HG03432 (cell line): ENCODE data around the gene SMCP.
A peak's percentile ranks its signal among the peaks of the same experiment; 100 is the strongest.

ENCODE experiments used
- ATAC-seq: cut with Tn5 transposase; IDR thresholded peaks from one replicate; pipeline ENCODE4 v1.9.1; 2021; ENCODE audit warnings: mild to moderate bottlenecking, moderate library complexity; ENCODE audit not compliant: unreplicated experiment

Gene SMCP

GRCh38 chr1:152886085-152886484, 8.0 kb downstream of the SMCP start:
- no peak for ATAC-seq

DNA sequence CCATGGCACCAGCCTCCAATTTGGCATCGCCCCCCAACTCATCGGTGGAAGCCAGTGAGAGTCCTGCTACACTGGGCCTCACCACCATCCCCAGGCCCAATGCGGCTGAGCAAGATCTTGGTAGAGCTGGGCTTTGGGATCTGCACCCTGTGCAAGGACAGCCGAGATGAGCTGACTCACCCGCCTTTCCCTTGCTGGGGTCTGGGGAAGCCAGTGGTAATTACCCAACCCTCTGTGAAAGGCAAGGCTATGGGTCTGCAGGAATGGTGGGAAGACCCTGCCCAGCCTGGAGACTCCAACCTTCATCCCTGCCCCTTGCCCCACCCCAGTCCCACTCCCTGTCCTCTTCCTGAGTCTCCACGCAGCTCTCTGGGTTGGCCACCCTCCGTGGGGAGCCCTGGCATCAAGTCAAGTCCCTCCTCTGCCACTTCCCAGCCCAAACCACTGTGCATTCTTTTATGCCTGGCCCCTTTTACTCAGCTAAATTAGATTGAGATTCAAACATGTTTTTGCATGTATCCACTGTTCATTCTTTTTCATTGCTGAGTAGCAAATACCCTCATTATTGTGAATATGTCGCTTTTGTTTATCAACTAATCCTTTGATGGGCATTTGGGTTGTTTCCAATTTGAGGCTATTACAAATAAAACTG, 8.8 kb downstream of the SMCP start:
- ATAC-seq = no peak

- ATAC-seq = no peak
Measured at GRCh38 chr1:152888126-152888525, 10.0 kb downstream of the SMCP start.

DNA sequence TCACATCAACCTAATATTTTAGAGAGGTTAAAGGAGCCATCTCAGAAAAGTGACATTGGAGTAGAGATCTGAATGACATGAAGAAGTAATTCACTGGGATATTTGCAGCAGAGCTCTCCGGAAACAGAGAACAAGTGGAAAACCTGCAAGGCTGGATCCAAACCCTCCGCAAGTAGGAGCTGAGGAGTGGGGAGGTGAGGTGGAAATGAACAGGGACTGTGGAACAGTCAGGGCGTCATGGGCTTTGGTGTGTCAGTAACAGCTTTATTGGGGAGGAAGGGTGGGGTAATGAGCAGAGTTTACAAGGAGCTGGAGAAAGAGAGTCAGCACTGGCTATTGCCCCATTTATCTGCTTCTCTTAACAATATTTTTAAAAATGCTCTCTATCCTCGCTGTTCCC, 20.9 kb downstream of the SMCP start:
- ATAC-seq = no peak

GRCh38 chr1:152899883-152900282, 21.8 kb downstream of the SMCP start:
- no peak for ATAC-seq

DNA sequence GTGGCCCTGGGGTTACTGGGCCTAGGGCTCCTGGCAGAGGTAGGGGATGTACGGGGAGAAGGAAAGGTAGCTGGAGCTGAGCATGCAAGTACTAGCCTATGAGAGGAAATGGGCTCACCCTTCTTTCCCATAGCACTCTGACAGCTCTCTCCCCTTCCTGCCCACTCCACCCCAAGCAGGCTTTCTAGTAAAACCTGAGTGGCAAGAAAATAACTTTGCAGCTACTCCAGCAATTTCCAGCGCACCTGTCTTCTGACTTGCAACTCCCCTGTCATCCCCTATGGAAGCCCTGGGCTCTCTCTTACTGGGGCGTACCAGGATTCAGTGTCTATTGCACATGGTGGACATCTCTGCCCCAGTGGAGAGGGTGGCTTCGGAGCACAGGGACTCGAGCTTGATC, 23.5 kb downstream of the SMCP start:
- no peak for ATAC-seq

GRCh38 chr1:152902636-152903035, 24.5 kb downstream of the SMCP start:
- no peak for ATAC-seq

GRCh38 chr1:152904688-152905440, 26.7 kb downstream of the SMCP start:
- no peak for ATAC-seq

DNA sequence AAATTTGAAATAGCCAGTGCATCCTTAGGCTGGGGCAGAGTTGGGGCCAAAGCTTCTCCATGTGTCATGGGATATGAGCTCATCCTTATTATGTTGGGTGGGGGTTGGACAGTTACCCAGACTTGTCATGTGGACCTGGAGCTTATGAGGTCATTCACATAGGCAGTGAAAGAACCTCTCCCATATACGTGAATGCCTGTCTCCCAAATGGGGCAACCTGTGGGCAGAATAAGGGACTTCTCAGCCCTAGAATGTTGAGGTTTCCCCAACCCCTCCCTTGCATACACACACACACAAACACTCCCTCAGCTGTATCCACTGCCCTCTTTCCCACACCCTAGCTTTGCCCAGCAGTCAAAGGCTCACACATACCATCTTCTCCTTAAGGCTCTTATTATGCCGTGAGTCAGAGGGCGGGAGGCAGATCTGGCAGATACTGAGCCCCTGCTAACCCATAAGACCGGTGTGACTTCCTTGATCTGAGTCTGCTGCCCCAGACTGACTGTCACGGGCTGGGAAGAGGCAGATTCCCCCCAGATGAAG, 28.0 kb downstream of the SMCP start:
- ATAC-seq = no peak

DNA sequence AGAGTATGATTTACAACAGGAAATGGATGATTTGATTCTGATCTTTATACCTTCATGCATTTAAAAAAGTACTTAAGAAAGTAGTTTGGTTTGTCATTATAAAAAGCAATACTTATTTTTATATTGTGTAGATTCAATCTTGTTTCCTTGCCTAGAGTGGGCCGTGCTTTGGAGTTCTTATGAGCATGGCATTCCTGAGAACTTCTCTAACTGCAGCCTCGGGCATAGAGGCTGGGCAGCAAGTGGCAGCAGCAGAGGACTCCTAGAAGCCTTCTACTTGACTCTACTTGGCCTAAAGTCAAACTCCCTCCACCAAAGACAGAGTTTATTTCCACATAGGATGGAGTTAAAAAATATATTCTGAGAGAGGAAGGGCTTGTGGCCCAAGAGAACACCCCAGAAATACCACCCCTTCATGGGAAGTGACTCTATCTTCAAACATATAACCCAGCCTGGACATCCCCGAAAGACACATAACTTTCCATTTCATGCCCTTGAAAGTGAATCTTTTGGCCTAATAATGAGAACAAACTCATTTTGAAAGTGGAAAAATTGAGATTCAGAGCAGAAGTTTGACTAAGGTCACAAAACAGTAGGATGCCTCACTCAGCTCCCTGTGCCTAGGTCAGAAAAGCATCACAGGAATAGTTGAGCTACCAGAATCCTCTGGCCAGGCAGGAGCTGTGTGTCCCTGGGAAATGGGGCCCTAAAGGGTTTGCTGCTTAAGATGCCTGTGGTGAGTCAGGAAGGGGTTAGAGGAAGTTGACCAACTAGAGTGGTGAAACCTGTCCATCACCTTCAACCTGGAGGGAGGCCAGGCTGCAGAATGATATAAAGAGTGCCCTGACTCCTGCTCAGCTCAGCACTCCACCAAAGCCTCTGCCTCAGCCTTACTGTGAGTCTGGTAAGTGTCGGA, 29.8 kb downstream of the SMCP start, which contains the start of gene IVL:
Gene IVL, plus strand, starts transcription at position 861 of the 916 bp plus-strand sequence. CDS start 1,252 bp downstream, outside the sequence.
- ATAC-seq = peak; percentile 48

- no peak for ATAC-seq
Measured at GRCh38 chr1:152909206-152909605, 31.1 kb downstream of the SMCP start.

DNA sequence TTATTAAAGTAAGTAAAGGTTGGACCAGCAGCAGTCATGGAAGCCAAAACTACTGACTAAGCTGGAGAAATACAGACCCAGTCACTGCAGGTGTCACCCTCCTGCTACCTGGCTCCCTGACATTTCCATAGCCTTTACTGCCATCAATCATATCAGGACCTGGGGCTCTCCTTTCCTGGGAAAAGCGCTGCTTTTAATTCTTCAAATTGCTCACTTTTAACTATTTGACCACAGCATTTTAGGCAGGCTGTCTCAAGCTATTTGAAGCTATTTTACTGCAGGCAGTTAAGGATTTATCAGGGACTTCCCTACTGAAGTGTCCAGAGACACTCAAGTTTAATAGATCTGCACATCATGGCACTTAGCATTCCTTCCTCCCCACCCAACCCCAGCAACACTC, 34.3 kb downstream of the SMCP start:
- ATAC-seq = no peak

DNA sequence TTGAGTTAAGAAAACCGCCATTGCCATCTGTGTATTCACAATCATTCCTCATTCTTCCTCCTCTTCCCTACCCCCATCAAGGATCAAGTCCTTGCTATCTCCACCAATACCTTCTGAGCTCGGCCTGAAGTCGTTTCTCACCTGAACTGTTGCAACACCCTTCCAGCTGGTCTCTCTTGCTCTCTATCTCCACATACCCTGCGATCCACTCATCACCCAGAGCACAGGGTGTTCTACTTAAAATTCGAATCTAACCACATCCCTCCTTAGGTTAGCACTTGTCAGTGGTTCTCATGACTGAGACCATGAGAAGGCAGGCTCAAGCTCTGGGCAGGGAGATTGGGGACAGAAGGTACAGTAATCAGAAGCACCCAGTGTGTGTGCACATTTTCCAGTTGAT, 34.8 kb downstream of the SMCP start:
- ATAC-seq = no peak

GRCh38 chr1:152917794-152918193, 39.7 kb downstream of the SMCP start:
- ATAC-seq = no peak

DNA sequence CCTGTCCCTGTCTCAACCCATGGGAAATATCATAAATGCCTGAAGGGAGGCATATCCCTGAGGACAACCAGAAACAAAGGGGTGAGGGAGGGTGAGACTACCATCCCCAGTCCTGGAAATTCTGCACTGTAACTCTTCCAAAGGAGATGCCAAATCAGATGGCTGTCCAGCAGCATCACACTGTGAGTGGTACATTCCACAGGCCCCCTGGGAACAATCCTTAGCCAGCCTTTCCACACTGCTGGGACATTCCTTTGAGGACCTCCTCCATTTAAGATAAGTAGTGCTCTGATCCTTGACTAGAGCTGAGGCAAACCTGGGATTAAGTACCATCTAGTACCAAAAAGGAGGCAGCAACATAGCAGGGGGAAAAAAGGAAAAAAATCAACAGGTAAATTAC, 40.9 kb downstream of the SMCP start:
- no peak for ATAC-seq

DNA sequence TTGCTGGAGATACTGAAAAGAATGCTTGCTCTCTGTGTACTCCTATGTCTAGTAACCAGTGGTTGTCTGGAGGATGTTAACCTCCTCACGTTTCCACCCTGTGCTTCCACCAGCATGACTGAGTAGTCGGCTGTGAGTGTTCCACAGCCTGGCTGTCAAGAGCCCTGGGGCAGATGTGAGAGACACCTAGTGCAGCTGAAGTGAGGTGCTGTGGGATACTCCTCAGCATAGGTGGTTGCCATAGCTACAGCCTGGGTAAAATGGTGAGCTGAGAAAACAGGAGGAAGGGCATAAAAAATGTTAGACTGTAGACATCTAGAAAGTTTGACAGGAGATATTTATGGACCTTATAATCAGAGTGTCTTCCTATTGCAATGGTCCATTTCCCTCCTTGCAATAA, 46.1 kb downstream of the SMCP start:
- ATAC-seq = no peak

DNA sequence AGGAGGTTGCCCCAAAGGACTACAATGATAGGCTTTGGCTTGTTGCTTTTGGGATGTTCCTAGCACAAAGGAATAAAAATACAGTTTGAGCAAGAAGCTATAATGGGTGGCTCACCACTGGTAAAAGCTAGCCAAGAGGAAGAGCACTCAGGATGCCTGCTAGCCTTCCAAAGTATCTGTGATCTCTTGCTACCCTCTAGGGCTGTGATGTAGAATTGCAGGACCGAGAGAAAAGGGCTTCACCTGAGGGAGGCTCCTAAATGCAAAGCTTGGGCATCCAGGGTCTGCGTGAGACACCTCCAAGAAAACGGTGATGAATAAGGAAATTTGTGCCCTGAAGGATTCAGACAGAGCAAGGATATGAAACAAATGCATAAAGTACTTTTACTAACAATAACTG, 48.0 kb downstream of the SMCP start:
- peak; percentile 55 for ATAC-seq

- ATAC-seq = no peak
Measured at GRCh38 chr1:152928671-152929070, 50.5 kb downstream of the SMCP start.

DNA sequence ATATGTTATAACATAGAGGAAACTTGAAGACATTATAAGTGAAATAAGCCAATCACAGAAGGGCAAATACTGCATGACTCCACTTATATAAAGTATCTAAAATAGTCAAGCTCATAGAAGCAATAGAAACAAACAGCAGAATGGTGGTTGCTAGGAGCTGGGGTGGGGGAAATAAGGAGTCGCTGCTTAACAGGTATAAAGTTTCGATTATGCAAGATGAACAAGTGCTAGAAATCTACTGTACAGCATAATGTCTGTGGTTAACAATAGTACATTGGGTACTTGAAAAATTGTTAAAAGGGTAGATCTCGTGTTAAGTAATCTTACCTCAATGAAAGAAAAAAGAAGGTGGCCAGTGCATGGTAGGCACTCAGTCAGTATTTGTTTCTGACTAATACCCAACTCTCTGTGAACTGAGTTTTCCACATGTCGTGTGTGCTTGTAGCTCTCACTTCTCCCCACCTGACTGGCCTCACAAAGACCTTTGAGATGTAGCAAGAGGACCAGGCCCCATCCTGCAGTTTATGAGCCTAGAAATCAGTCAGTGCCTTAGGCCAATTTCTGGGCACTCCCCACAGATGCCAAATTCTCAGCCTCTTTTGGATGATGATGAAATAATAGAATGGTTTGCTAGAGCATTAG, 54.2 kb downstream of the SMCP start:
- no peak for ATAC-seq

- ATAC-seq = no peak
Measured at GRCh38 chr1:152933196-152933595, 55.1 kb downstream of the SMCP start.
